ENCODE data around the gene RASD1.
A peak's percentile ranks its signal among the peaks of the same experiment; 100 is the strongest.

The RASD1 gene

GRCh38 chr17:17519886-17520285 is 23.7 kb upstream of the RASD1 start:
- no peak for DNase-seq (ENCODE audit: low read depth)
- no peak overlapping the region for H3K4me3 ChIP-seq (ENCODE audit: low read length)
- no peak for TF ChIP-seq CTCF (conservative IDR thresholded peaks at IDR 0.05; ENCODE audit: low read length)

GRCh38 chr17:17518951-17519350 is 22.8 kb upstream of the RASD1 start:
- no peak overlapping the region for H3K4me3 ChIP-seq (ENCODE audit: low read length)
- no peak for DNase-seq (ENCODE audit: low read depth)
- no peak for TF ChIP-seq CTCF (conservative IDR thresholded peaks at IDR 0.05; ENCODE audit: low read length)

- DNase-seq (ENCODE audit: low read depth): no peak
- no peak overlapping the region for H3K4me3 ChIP-seq (ENCODE audit: low read length)
- no peak for TF ChIP-seq CTCF (conservative IDR thresholded peaks at IDR 0.05; ENCODE audit: low read length)
Observed at GRCh38 chr17:17518014-17518413, 21.8 kb upstream of the RASD1 start.

- no peak for DNase-seq (ENCODE audit: low read depth)
- H3K4me3 ChIP-seq (ENCODE audit: low read length): no peak overlapping the region
- TF ChIP-seq CTCF (conservative IDR thresholded peaks at IDR 0.05; ENCODE audit: low read length): no peak
Observed at GRCh38 chr17:17516941-17517720, 20.9 kb upstream of the RASD1 start.

GRCh38 chr17:17515934-17516930 is 20.0 kb upstream of the RASD1 start:
- TF ChIP-seq CTCF (conservative IDR thresholded peaks at IDR 0.05; ENCODE audit: low read length): no peak
- H3K4me3 ChIP-seq (ENCODE audit: low read length): no peak overlapping the region
- DNase-seq (ENCODE audit: low read depth): peak; percentile 47

GRCh38 chr17:17514993-17515933 is 19.1 kb upstream of the RASD1 start:
- DNase-seq (ENCODE audit: low read depth): peak; percentile 72
- no peak overlapping the region for H3K4me3 ChIP-seq (ENCODE audit: low read length)
- TF ChIP-seq CTCF (conservative IDR thresholded peaks at IDR 0.05; ENCODE audit: low read length): no peak
